ENCODE measurements around the gene FAM163A.

- no peak for TF ChIP-seq POLR2AphosphoS5 (IDR thresholded peaks at IDR 0.05)
- TF ChIP-seq CTCF (IDR thresholded peaks at IDR 0.05) = no peak
Observed at GRCh38 chr1:179822065-179822464, 79.0 kb downstream of the FAM163A start.
